Heart left ventricle (tissue), 13 donors: ENCODE data around the gene OR10R2.

Source experiments
- CTCF ChIP-seq, 12 donors: fragments of 200-600 bp; sonication (generic) in 4 of 12; IDR thresholded peaks; one replicate each; pipeline versions ENCODE4 v1.5.0 to v1.8.0; 2018 to 2022; ENCODE audit warnings: antibody characterized with exemption in 12 of 12, mild to moderate bottlenecking in 5 of 12
- POLR2A ChIP-seq, 2 donors: fragments of 450-650 bp; IDR thresholded peaks; one replicate each; pipeline ENCODE4 v1.6.1; 2017; ENCODE audit warnings: antibody characterized with exemption in 2 of 2, mild to moderate bottlenecking in 2 of 2, moderate library complexity in 2 of 2
- donor health status: ischemic (EF 13 %, LVEDD 7.1; RV severe dilation, severe dysfunction).
- donor health status: DM: no; HTN: yes; CAD: no.
- donor health status: DM: no; HTN: no; CAD: no.
- donor health status: ischemic (EF 25% LVEDD 6.9; RV normal size, moderate dysfunction).
- donor health status: ischemic (EF 25% LVEDD 5.7; RV mildly dilated, moderate dysfunction).
- donor health status: ischemic (EF 35%, LVEDD 5.7; RV mildly dilated, moderate dysfunction).
- donor health status: nonischemic (EF 11% LVEDD 7.7; RV severe dilation, severe dysfunction).
- donor health status: DM: yes; HTN: yes; CAD: no.
- donor health status: PGD.
- donor health status: ischemic (EF 29% LVEDD 5.4; RV normal size, mild dysfunction).
- donor health status: nonischemic (EF 23%, LVEDD 6.1; RV moderate dilation, normal function).

- peak in 8 of 12 donors; percentile 8 to 39 (median 32) for TF ChIP-seq CTCF (IDR thresholded peaks at IDR 0.05)
- TF ChIP-seq POLR2A (IDR thresholded peaks at IDR 0.05): no peak
These were observed 24.4 kb downstream of the OR10R2 start for GRCh38 chr1:158496374-158496773.
